GM12878 (cell line): ENCODE measurements around the gene MRPS23. TPM values are rescaled to one million over a fixed set of nuclear protein-coding genes. Genes with fewer than 3 reads are reported as not detected.

ENCODE experiments used
- ATAC-seq: fragments of 200-7000 bp; cut with Tn5 transposase; 3 replicates; pipeline ENCODE4 v1.9.1; 2020; ENCODE audit warnings: mild to moderate bottlenecking, moderate library complexity
- BruUV-seq: library from RNA; stranded (reverse); fragments of 400-500 nt; replicated peaks from 2 replicates; lab custom pipeline; 2021; lab: Mats Ljungman, UMichigan
- CTCF ChIA-PET: fragments of 300-600 bp; sonication (Branson Sonifier 250); formaldehyde crosslinking; extraction: SDS; loops from one replicate; lab custom pipeline; 2021; ENCODE audit warnings: inconsistent platforms; lab: Yijun Ruan, JAX
- POLR2A ChIA-PET: fragments of 350-600 bp; formaldehyde crosslinking; extraction: SDS; loops from one replicate; lab custom pipeline; 2021; ENCODE audit warnings: inconsistent platforms; lab: Charles Lee
- RAD21 ChIA-PET: fragments of 300-600 bp; sonication (Branson Sonifier 250); formaldehyde crosslinking; loops from one replicate; lab custom pipeline; 2023; ENCODE audit warnings: antibody characterized with exemption; ENCODE audit not compliant: unreplicated experiment; lab: Charles Lee
- SMC1A ChIA-PET: fragments of 300-600 bp; sonication (Branson Sonifier 250); formaldehyde crosslinking; loops from one replicate; lab custom pipeline; 2023; ENCODE audit not compliant: unreplicated experiment, uncharacterized antibody; lab: Charles Lee
- DNase-seq: peaks from one replicate; pipeline ENCODE4 v3.0.0-alpha.2; 2011; ENCODE audit warnings: low read depth, low spot score
- FAIRE-seq: peaks from 3 replicates; lab custom pipeline; 2011; peaks lifted over from hg19 to GRCh38; lab: Jason Lieb, UNC
- H2AFZ ChIP-seq: 2 replicates; pipeline ENCODE4 v1.6.0; 2011; ENCODE audit warnings: low read depth, low read length, control low read depth; ENCODE audit not compliant: control insufficient read depth
- H3K27ac ChIP-seq: 2 replicates; pipeline ENCODE4 v1.5.1; 2011; ENCODE audit warnings: control low read depth; ENCODE audit not compliant: control insufficient read depth, insufficient read depth
- H3K27me3 ChIP-seq, 2 experiments: replicated peaks in 1 of 2; 2 replicates each; pipeline versions ENCODE4 v1.6.0 to v1.6.1; 2011; ENCODE audit warnings: low read length in 1 of 2; ENCODE audit not compliant: control insufficient read depth in 2 of 2, insufficient read depth in 2 of 2
- H3K36me3 ChIP-seq, 2 experiments: 2 replicates each; pipeline ENCODE4 v1.5.1; 2011; ENCODE audit warnings: low read length in 1 of 2; ENCODE audit not compliant: control insufficient read depth in 2 of 2, insufficient read depth in 2 of 2
- H3K4me1 ChIP-seq: 2 replicates; pipeline ENCODE4 v1.6.1; 2011; ENCODE audit warnings: mild to moderate bottlenecking, low read length, moderate library complexity, mixed read lengths; ENCODE audit not compliant: control insufficient read depth, insufficient read depth
- H3K4me2 ChIP-seq: 2 replicates; pipeline ENCODE4 v1.6.0; 2011; ENCODE audit warnings: control low read depth; ENCODE audit not compliant: control insufficient read depth, insufficient read depth
- H3K4me3 ChIP-seq: fragments of 200-600 bp; sonication (generic); 2 replicates; pipeline ENCODE4 v1.5.1; 2016
- H3K79me2 ChIP-seq: 2 replicates; pipeline ENCODE4 v1.6.0; 2011; ENCODE audit warnings: low read length; ENCODE audit not compliant: control insufficient read depth, insufficient read depth
- H3K9ac ChIP-seq: 2 replicates; pipeline ENCODE4 v1.8.0; 2011; ENCODE audit warnings: low read length, control low read depth, mixed read lengths; ENCODE audit not compliant: control insufficient read depth, insufficient read depth
- H3K9me3 ChIP-seq: replicated peaks from 3 replicates; pipeline ENCODE4 v1.5.1; 2011; ENCODE audit warnings: mild to moderate bottlenecking, low read length; ENCODE audit not compliant: control insufficient read depth, insufficient read depth
- H4K20me1 ChIP-seq: 2 replicates; pipeline ENCODE4 v1.6.0; 2011; ENCODE audit not compliant: control insufficient read depth, insufficient read depth
- BCLAF1 ChIP-seq: fragments of 450-650 bp; IDR thresholded peaks from 2 replicates; pipeline ENCODE4 v1.6.1; 2017; ENCODE audit warnings: antibody characterized with exemption, mild to moderate bottlenecking, moderate library complexity
- E2F4 ChIP-seq: IDR thresholded peaks from 2 replicates; pipeline ENCODE4 v1.6.1; 2012; ENCODE audit warnings: low read depth, low read length, improper control_type of control experiment
- HDGF ChIP-seq: fragments of 450-650 bp; IDR thresholded peaks from 2 replicates; pipeline ENCODE4 v1.6.1; 2016; ENCODE audit warnings: antibody characterized with exemption
- PAX5 ChIP-seq: IDR thresholded peaks from 2 replicates; pipeline ENCODE4 v1.6.1; 2011; ENCODE audit warnings: low read depth, low read length, borderline replicate concordance
- RCOR1 ChIP-seq: conservative IDR thresholded peaks from 2 replicates; pipeline ENCODE4 v1.6.1; 2012; ENCODE audit warnings: low read depth, low read length, improper control_type of control experiment
- RFX5 ChIP-seq: IDR thresholded peaks from 2 replicates; pipeline ENCODE4 v1.6.1; 2011; ENCODE audit warnings: low read depth, low read length, improper control_type of control experiment
- SMAD5 ChIP-seq: IDR thresholded peaks from 2 replicates; pipeline ENCODE4 v1.6.1; 2016; ENCODE audit warnings: antibody characterized with exemption, low read depth
- STAT3 ChIP-seq: IDR thresholded peaks from 2 replicates; pipeline ENCODE4 v1.6.1; 2011; ENCODE audit warnings: low read depth, low read length, improper control_type of control experiment
- SUZ12 ChIP-seq: fragments of 200-600 bp; sonication (generic); IDR thresholded peaks from one replicate; pipeline ENCODE4 v1.6.1; 2018; ENCODE audit warnings: antibody characterized with exemption, mild to moderate bottlenecking; ENCODE audit not compliant: unreplicated experiment
- ZBTB40 ChIP-seq: fragments of 450-650 bp; IDR thresholded peaks from 2 replicates; pipeline ENCODE4 v1.6.1; 2016; ENCODE audit warnings: mild to moderate bottlenecking, moderate library complexity, borderline replicate concordance
- ZNF274 ChIP-seq: IDR thresholded peaks from one replicate; pipeline ENCODE4 v1.8.0; 2011; ENCODE audit not compliant: insufficient read length, insufficient read depth
- ZNF384 ChIP-seq: IDR thresholded peaks from 2 replicates; pipeline ENCODE4 v1.6.1; 2012; ENCODE audit warnings: low read depth, mild to moderate bottlenecking, low read length, improper control_type of control experiment, borderline replicate concordance
- WGBS: methylation state at CpG from one replicate; pipeline ENCODE4 v1.1.6; 2016; ENCODE audit warnings: low lambda C conversion rate; ENCODE audit not compliant: insufficient replicate concordance, insufficient coverage; ENCODE audit errors: missing lambda C conversion rate; 5-methylcytosine and 5-hydroxymethylcytosine counted together
- in situ Hi-C: fragments of 300-500 bp; cut with MboI; formaldehyde crosslinking; loops from 9 replicates; pipeline ENCODE4 v1.14.3; 2018; ENCODE audit warnings: mixed read lengths
- intact Hi-C: fragments of 100-400 bp; cut with micrococcal nuclease; formaldehyde crosslinking; loops from one replicate; pipeline ENCODE4 v1.14.2; 2022; ENCODE audit not compliant: unreplicated experiment
- polyA plus RNA-seq, 11 experiments: library from polyadenylated mRNA; depleted of rRNA in 4 of 11; unstranded in 6 of 11; stranded (reverse) in 5 of 11; fragments of >200 nt; fragmentation: Nextera tagmentation in 4 of 11; fragmentation: Illumina TruSeq in 1 of 11; extraction: Ambion mirVana in 4 of 11; extraction: Trizol in 1 of 11; gene quantifications; 1 replicate in 1 of 11; 2 replicates in 10 of 11; pipeline versions ENCODE4 v1.2.1 to v1.2.3, GENCODE V29; 2011 to 2016; ENCODE audit warnings: inconsistent platforms in 2 of 11, missing spikeins in 2 of 11, low read depth in 1 of 11
- total RNA-seq, 4 experiments: library from RNA; depleted of rRNA in 3 of 4; stranded (reverse); fragments of >200 nt in 3 of 4; fragmentation: Illumina TruSeq in 1 of 4; extraction: Trizol in 1 of 4; gene quantifications; 2 replicates each; pipeline versions ENCODE4 v1.2.1 to v1.2.3, GENCODE V29; 2013 to 2021

The MRPS23 gene
- total and polyA plus RNA-seq, 10 of the 15 experiments (the other 5 are each of a cell fraction or from before 2014, with no cell fraction given): 65.3 to 237 (median 87.9) TPM

- H2AFZ ChIP-seq: no peak overlapping the region
- ChIA-PET RAD21 (interaction anchor here (10.0 kb wide), 1 partner anchor 144 kb away, joined by 239 read pairs; no protein-coding TSS in a partner anchor), CTCF (interaction anchor here (0.5 to 18.2 kb wide), 5 partner anchors 93 to 259 kb away, joined by 3 to 708 read pairs (median 5); partner anchors contain the start of gene SRSF1), POLR2A (interaction anchor here (0.6 kb wide), 2 partner anchors 25 to 301 kb away, joined by 3 to 7 read pairs; no protein-coding TSS in a partner anchor), SMC1A (interaction anchor here (1.3 to 14.5 kb wide), 3 partner anchors 128 to 144 kb away, joined by 3 to 341 read pairs (median 7); no protein-coding TSS in a partner anchor)
- H3K9ac ChIP-seq: no peak overlapping the region
- no peak overlapping the region for H3K4me2 ChIP-seq
- H3K4me3 ChIP-seq: no peak overlapping the region
- ATAC-seq: no peak
- BruUV-seq: no TSS peak
- 68% methylated on average over 8 of the region's 8 CpGs for WGBS
- intact Hi-C loops: loop anchor here (5.0 to 10.0 kb wide), 2 partner anchors 49 to 231 kb away; partner anchors contain the start of gene DYNLL2
- TF ChIP-seq ZNF384 (no peak), ZNF274 (no peak), ZBTB40 (no peak), STAT3 (no peak), BCLAF1 (no peak), SUZ12 (no peak), E2F4 (no peak), HDGF (no peak), PAX5 (no peak), RCOR1 (no peak), SMAD5 (no peak), RFX5 (no peak)
- no peak overlapping the region for H3K27ac ChIP-seq
- no peak for FAIRE-seq
- H3K4me1 ChIP-seq: peaks cover 4% of the 10 kb centered on the region
- no peaks in the 10 kb centered on the region for H3K9me3 ChIP-seq
- H4K20me1 ChIP-seq: no peaks in the 10 kb centered on the region
- in situ Hi-C loops: loop anchor here (5.0 kb wide), 2 partner anchors 144 to 264 kb away; no protein-coding TSS in a partner anchor
- no peak for DNase-seq
- no peaks in the 10 kb centered on the region for H3K36me3 ChIP-seq
- peaks cover 16% of the 10 kb centered on the region for H3K79me2 ChIP-seq
- no peaks in the 10 kb centered on the region for H3K27me3 ChIP-seq
These were observed 3.9 kb upstream of the MRPS23 start for GRCh38 chr17:57853695-57854094.
